Glomerular endothelial cell (primary cell): Measurements from ENCODE around the gene INTS15. TPM values are rescaled to one million over a fixed set of nuclear protein-coding genes. Genes with fewer than 3 reads are reported as not detected.

Experiments
- DNase-seq: peaks from one replicate; pipeline ENCODE4 v3.0.0-alpha.2; 2011; ENCODE audit warnings: low read depth, low spot score; ENCODE audit errors: extremely low read depth
- total RNA-seq: library from RNA; depleted of rRNA; stranded (reverse); fragments of >200 nt; gene quantifications from 2 replicates; pipeline ENCODE4 v1.2.3, GENCODE V29; 2015

Gene INTS15
- total RNA-seq, 1 donor from 2014 or later, result 30.9 TPM

DNA sequence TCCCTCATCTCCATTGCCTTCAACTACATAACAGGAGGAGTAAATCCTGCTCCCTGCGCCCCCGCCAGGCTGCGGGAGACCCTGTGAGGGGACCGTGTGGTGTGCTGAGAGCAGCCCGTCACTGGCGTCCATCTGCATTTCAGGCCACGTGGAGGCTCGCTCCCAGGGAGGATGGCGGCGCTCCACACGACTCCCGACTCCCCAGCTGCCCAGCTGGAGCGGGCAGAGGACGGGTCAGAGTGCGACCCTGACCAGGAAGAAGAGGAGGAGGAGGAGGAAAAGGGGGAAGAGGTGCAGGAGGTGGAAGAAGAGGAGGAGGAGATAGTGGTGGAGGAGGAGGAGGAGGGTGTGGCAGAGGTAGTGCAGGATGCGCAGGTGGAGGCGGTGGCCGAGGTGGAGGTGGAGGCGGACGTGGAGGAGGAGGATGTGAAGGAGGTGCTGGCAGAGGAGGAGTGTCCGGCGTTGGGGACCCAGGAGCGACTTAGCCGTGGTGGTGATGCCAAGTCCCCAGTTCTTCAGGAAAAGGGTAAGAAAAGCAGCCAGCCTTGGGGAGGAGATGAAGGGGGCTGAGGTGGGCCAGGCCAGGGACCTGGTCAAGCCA, 52.5 kb downstream of the INTS15 start:
- DNase-seq, result no peak

GRCh38 chr7:6642861-6643640, 53.2 kb downstream of the INTS15 start:
- no peak for DNase-seq

- DNase-seq, result no peak
Measured at GRCh38 chr7:6643915-6644625, 54.2 kb downstream of the INTS15 start.

DNA sequence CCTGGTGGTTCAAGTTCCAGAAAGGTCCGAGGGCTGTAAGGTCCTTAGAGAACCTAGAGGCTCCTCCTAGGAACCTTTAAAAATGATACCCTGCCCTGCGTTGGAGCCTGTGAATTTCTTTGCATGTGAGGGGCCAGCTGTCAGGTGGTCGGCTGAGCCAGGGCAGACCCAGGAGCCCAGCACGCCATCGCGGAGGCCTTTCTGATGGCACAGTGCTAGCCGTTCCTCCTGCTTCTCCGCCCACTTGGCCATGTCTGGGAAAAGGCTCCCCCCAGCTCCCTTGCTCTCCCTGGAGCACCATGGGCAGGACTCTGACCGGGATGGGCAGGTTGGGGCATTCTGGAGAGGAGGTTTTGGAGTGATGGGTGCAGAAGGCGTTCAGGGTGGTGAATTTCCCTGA, 54.9 kb downstream of the INTS15 start:
- DNase-seq, result no peak

DNA sequence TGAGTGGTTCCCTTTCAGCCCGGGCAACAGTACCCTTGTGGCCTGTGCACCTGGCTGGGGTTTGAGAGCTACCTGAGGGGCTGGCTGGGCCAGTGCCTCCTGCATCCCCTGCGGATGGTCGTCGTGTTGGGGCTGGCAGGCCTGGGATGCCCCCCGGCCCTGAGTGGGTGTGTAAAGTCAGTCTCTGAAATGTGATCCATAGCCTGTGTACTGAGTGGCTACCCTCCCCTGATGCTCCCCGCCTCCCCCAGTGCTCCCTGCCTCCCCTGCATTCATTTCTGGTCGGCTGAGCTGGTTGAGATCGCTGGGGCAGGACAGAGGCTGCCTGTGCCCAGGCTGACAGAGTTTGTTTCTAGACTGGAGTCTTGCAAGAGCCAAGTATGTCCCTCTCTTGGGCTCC, 56.6 kb downstream of the INTS15 start:
- DNase-seq, result no peak

DNA sequence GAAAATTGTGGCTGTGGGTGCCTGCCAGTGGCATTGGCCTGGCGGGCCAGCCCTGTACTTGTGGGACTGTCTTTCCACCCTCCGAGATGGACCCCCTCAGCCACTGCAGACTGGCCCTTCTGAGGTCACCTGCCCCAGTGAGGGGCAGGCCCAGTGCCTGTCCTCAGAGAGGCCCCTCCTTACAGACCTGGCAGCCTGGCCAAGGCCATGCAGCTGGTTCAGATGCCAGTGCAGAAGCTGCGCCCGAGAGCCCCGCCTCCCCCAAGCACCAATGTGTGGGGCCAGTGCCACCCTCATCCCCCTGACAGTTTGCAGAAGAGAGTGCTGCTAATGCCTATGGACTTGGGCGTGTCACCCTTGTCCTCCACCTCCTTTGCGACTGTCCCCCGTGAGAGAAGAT, 57.3 kb downstream of the INTS15 start:
- no peak for DNase-seq

DNA sequence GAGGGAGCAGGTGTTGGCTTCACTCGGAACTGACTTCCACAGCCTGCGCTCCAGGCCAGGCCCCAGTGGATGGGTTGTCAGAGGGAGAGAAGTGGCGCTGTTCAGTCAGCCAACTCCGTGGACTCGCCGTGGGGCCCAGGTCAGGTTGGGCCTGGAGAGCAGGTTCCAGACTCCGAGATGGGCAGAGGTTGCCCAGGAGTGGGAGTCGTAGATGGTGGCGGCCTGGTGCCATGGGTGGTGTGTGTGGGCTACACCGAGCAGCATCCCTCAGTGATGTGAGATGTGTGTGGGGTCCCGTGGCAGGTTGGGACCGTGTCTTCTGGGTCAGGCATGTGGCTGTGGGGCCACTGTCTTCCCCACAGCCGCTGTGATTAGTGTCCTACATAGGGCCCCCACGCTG, 57.7 kb downstream of the INTS15 start:
- no peak for DNase-seq

DNA sequence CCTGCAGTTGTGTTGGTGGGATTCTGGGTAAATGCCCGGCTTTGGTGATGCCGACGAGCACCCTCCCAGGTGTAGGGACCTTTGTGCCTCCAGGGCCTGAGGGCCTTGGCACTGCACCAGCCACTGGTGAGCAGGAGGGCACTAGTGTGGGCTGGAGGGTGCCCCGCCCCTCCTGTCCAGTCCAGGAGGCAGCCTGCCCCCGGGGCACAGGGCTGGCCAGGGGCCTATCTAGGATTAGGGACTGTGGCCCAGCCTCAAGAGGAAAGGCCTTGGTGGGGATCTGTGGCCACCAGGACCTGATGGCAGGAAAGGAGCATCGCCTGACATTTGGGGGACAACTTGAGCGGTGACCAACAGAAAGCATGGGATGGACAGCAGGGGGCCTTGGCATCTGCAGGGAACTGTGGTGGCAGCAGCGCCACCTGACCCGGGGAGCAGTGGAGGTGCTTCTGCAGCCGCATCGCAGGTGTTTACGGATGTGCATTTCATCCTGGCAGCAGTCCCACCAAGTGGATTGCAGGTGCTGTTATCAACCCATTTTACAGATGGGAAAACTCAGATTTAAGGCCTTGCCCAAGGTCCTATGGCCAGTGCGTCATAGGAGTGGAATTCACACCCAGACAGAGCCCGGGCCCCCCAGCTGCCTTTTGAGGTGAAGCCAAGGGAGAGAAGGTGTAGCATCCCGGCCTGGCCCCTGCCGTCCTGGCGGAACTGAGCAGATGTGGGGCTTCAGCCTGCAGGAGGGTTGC, 58.4 kb downstream of the INTS15 start:
- DNase-seq, result no peak

DNA sequence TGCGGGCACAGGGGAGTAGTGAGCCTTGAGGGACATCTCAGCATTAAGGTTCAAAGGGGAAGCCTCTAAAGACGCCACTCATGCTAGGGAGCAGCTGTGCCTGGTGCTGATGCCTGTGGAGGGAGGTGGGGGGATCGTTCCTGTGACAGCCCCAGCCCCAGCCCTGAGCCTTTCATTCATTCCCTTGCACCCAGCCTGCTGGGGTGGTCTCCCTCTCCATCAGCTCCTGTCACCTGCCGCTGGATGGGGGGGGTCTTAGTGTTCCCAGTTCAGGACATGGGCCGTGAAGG, 58.9 kb downstream of the INTS15 start:
- no peak for DNase-seq

GRCh38 chr7:6649241-6649961, 59.6 kb downstream of the INTS15 start:
- no peak for DNase-seq

DNA sequence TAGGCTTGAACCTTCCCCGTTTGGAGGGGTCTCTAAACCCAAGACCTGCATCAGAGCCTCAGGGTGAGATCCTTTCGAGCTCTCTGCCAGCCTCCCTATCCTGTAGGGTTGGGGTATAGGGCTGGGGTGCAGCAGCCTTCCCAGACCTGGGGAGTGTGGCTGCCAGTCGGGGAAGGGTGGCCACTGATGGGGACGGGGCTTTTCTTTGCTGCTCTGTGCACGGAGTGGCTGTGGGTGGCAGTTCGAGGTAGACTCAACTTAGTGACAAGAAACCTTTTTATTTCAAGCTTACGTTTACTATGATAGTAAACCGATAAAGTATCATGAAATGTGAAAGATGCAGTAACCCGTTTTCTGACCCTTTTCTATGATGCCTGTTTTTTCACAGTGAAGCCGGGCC, 60.3 kb downstream of the INTS15 start:
- no peak for DNase-seq

DNA sequence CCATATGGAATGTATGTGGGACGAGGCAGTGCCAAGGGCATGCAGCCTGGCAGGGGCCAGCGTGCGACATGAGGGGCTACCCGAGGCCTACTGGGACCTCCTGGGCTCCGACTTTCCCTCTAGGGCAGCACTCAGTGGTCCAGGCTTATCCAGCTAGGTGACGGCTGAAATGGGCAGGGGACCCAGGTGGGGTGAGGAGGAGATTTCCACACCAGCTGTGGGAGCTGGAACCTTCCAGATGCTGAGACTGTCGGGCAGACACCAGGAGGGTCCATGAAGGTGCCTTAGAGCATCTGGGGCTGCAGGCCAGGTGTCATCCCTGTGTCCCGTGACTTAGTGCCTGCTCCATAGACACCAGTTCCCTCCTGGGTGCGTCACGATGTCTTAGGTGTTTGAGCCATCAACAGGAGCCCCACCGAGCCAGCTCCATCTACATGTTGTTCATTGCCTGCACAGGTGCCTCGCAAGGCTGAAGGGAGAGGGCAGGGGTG, 60.7 kb downstream of the INTS15 start:
- no peak for DNase-seq

- DNase-seq, result no peak
Measured at GRCh38 chr7:6651851-6652445, 62.1 kb downstream of the INTS15 start.

DNA sequence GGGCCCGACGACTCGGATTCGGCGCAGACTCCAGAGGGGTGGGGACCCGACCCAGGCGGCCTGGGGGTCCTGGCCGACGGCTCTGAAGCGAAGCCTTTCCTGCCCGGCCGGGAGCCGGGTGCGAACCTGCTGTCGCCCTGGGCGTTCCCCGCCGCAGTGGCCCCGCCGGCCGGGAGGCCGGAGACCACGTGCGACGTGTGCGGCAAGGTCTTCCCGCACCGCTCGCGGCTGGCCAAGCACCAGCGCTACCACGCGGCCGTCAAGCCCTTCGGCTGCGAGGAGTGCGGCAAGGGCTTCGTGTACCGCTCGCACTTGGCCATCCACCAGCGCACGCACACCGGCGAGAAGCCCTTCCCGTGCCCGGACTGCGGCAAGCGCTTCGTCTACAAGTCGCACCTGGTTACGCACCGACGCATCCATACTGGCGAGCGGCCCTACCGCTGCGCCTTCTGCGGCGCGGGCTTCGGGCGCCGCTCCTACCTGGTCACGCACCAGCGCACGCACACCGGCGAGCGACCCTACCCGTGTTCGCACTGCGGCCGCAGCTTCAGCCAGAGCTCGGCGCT, 62.7 kb downstream of the INTS15 start:
- DNase-seq, result no peak

- no peak for DNase-seq
Measured at GRCh38 chr7:6653071-6654003, 63.5 kb downstream of the INTS15 start.

DNA sequence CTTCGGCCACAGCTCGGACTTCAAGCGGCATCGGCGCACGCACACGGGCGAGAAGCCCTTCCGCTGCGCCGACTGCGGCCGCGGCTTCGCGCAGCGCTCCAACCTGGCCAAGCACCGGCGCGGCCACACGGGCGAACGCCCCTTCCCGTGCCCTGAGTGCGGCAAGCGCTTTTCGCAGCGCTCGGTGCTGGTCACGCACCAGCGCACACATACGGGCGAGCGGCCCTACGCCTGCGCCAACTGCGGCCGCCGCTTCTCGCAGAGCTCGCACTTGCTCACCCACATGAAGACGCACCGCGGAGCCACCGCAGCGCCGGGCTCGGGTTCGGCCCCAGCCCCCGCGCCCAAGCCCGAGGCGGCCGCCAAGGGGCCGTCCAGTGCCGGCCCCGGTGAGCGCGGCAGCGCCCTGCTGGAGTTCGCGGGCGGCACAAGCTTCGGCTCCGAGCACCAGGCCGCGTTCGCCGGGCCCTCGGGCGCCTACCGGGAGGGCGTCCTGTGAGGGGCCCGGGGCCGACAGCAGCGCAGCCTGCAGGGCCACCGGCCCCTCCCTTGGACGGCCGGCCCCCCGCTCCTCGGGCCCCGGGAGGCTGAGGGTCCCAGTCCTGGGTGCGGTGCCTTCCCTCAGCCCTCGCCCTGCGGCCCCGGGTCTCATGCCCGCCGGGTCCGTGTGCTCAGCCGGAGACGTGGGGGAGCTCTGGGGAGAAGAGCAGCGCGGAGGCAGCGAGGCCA, 64.5 kb downstream of the INTS15 start:
- DNase-seq, result no peak

- no peak for DNase-seq
Measured at GRCh38 chr7:6654842-6655610, 65.2 kb downstream of the INTS15 start.
